Neutrophil (primary cell): ENCODE measurements around the gene ANXA5.

Experiments
- H3K27ac ChIP-seq: fragments of 200-600 bp; sonication (generic); 2 replicates; pipeline ENCODE4 v1.5.1; 2016; ENCODE audit warnings: mild to moderate bottlenecking, moderate library complexity
- H3K27me3 ChIP-seq: fragments of 200-600 bp; sonication (generic); 2 replicates; pipeline ENCODE4 v1.6.0; 2016; ENCODE audit warnings: mild to moderate bottlenecking
- H3K36me3 ChIP-seq: fragments of 200-600 bp; sonication (generic); 2 replicates; pipeline ENCODE4 v1.5.1; 2017
- H3K4me1 ChIP-seq, 2 experiments: fragments of 200-600 bp in 1 of 2; sonication (generic) in 1 of 2; 1 replicate in 1 of 2; 2 replicates in 1 of 2; pipeline versions ENCODE4 v1.5.1 to v1.6.1; 2013 to 2016; ENCODE audit warnings: low read depth in 1 of 2, low read length in 1 of 2, mild to moderate bottlenecking in 1 of 2, moderate library complexity in 1 of 2; ENCODE audit not compliant: control insufficient read depth in 1 of 2, insufficient read depth in 1 of 2
- H3K4me3 ChIP-seq, 2 experiments: fragments of 200-600 bp in 1 of 2; sonication (generic) in 1 of 2; 1 replicate in 1 of 2; 2 replicates in 1 of 2; pipeline ENCODE4 v1.5.1; 2013 to 2016; ENCODE audit warnings: low read depth in 1 of 2, low read length in 1 of 2, mild to moderate bottlenecking in 1 of 2, moderate library complexity in 1 of 2
- H3K9me3 ChIP-seq: fragments of 200-600 bp; sonication (generic); 2 replicates; pipeline ENCODE4 v1.5.1; 2016
- CTCF ChIP-seq: fragments of 200-600 bp; sonication (generic); IDR thresholded peaks from 2 replicates; pipeline ENCODE4 v1.5.1; 2016; ENCODE audit warnings: antibody characterized with exemption

Gene ANXA5

DNA sequence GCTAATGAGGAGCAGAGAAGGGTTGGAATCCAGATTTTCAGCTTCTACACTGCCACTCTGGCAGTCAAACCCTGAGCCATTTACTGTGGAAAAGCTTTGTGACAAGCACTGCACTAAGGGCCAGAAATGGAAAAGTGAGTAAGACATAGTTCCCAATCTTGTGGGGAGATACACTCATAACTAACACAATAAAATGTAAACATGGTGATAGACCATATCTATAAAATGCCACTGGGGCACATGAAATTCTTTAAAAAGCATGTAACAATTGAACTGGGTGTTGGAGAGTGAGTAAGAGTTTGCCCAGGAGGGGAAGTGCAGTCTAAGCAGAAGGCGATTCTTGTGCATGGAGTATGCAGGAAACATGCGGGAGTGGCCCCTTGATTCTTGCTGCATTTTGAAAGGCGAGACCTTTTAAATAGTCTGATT, 32.0 kb upstream of the ANXA5 start:
- TF ChIP-seq CTCF: no peak
- H3K4me1 ChIP-seq: no peaks in the 10 kb centered on the region
- H3K27ac ChIP-seq: no peak overlapping the region
- H3K36me3 ChIP-seq: no peaks in the 10 kb centered on the region
- H3K9me3 ChIP-seq: no peaks in the 10 kb centered on the region
- H3K27me3 ChIP-seq: peaks cover 4% of the 10 kb centered on the region
- H3K4me3 ChIP-seq: no peak overlapping the region

DNA sequence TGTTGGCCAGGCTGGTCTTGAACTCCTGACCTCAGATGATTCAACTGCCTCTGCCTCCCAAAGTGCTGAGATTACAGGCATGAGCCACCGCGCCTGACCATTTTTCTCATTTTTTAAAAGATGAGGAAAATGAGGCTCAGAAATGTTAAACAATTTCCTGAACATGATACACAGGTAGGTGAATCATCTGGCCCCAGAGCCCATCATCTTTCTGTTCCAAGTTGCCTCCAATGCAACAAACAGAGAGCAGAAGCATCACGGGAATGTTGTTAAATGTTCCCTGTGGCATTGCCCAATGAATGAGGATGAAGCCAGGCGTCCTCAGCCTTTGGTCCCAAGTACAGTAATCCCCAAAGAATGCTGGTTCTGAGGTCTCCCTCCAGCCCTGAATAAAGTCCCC, 31.3 kb upstream of the ANXA5 start:
- no peaks in the 10 kb centered on the region for H3K9me3 ChIP-seq
- H3K27me3 ChIP-seq: peaks cover 4% of the 10 kb centered on the region
- no peaks in the 10 kb centered on the region for H3K36me3 ChIP-seq
- no peaks in the 10 kb centered on the region for H3K4me1 ChIP-seq
- no peak overlapping the region for H3K4me3 ChIP-seq
- TF ChIP-seq CTCF: no peak
- H3K27ac ChIP-seq: no peak overlapping the region

DNA sequence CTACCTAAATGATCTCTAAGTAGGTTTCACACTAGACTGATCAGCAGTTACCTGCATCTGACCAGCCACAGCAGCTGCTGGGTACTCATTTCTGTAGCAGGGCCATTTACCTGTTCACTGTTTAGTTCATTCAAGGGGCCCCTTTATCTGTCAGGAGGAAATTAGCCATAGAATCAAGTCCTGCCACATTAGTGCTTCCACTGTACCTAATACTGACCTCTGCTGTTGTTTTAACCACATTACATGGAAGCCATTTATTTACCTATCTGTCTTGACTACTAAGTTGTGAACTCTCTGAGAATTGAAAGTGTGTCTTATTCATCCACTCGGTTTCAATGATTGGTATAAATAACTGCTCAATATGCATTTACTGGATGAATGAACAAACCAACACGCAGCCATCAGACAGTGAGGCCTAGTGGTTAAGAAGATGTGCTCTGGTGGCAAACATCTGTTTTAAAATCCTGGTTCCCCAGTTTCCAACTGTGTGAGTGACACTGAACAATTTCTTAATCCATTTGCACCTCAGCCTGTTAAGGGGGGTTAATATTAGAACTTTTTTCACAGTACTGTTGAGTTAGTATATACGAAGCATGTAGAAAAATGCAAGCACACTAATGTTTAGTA, 30.0 kb upstream of the ANXA5 start:
- Histone ChIP-seq H3K27me3 (no peaks in the 10 kb centered on the region), H3K36me3 (no peaks in the 10 kb centered on the region), H3K4me1 (no peaks in the 10 kb centered on the region), H3K27ac (no peak overlapping the region), H3K9me3 (no peaks in the 10 kb centered on the region), H3K4me3 (no peak overlapping the region)
- TF ChIP-seq CTCF: no peak

DNA sequence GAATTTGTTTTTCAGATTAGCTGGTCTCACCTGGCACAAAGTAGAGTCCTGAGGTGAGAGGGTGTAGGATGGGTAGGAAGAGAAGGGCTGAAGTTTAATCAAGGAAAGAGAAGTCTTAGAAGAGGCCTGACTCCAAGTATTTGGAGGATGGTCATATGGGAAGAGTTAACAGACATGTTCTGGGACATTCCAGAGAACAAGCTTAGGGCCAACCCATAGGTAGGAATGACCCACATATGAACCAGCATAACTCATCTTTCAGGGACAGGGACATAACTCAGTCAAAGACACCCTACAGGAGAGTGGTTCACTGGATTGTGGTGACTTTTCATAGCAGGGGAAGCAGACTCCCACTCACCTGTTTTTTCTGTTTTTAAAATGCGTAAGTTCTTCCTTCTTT, 27.9 kb upstream of the ANXA5 start:
- H3K27me3 ChIP-seq: no peaks in the 10 kb centered on the region
- no peak overlapping the region for H3K4me3 ChIP-seq
- H3K36me3 ChIP-seq: no peaks in the 10 kb centered on the region
- H3K4me1 ChIP-seq: no peaks in the 10 kb centered on the region
- no peak overlapping the region for H3K27ac ChIP-seq
- H3K9me3 ChIP-seq: no peaks in the 10 kb centered on the region
- TF ChIP-seq CTCF: no peak

- no peak for TF ChIP-seq CTCF
- Histone ChIP-seq H3K4me3 (no peak overlapping the region), H3K27me3 (no peaks in the 10 kb centered on the region), H3K36me3 (no peaks in the 10 kb centered on the region), H3K4me1 (no peaks in the 10 kb centered on the region), H3K9me3 (no peaks in the 10 kb centered on the region), H3K27ac (no peak overlapping the region)
Observed at GRCh38 chr4:121721700-121722099, 24.9 kb upstream of the ANXA5 start.

GRCh38 chr4:121720109-121720508, 23.3 kb upstream of the ANXA5 start:
- no peaks in the 10 kb centered on the region for H3K27me3 ChIP-seq
- TF ChIP-seq CTCF: no peak

More at GRCh38 chr4:121720109-121720508, 23.3 kb upstream of the ANXA5 start:
- Histone ChIP-seq H3K9me3 (no peaks in the 10 kb centered on the region), H3K27ac (no peak overlapping the region), H3K4me1 (no peaks in the 10 kb centered on the region), H3K4me3 (no peak overlapping the region), H3K36me3 (no peaks in the 10 kb centered on the region)
